ENCODE measurements around the gene DAB2IP.

The DAB2IP gene

GRCh38 chr9:121649476-121650216 lies 1.8 kb upstream of the DAB2IP start:
- DNase-seq (ENCODE audit: low read depth) = no peak
- TF ChIP-seq CTCF (IDR thresholded peaks at IDR 0.05; ENCODE audit: control insufficient read depth, extremely low read depth, insufficient read depth) = no peak
- H3K4me3 ChIP-seq (ENCODE audit: low read depth, low read length) = no peak overlapping the region

DNA sequence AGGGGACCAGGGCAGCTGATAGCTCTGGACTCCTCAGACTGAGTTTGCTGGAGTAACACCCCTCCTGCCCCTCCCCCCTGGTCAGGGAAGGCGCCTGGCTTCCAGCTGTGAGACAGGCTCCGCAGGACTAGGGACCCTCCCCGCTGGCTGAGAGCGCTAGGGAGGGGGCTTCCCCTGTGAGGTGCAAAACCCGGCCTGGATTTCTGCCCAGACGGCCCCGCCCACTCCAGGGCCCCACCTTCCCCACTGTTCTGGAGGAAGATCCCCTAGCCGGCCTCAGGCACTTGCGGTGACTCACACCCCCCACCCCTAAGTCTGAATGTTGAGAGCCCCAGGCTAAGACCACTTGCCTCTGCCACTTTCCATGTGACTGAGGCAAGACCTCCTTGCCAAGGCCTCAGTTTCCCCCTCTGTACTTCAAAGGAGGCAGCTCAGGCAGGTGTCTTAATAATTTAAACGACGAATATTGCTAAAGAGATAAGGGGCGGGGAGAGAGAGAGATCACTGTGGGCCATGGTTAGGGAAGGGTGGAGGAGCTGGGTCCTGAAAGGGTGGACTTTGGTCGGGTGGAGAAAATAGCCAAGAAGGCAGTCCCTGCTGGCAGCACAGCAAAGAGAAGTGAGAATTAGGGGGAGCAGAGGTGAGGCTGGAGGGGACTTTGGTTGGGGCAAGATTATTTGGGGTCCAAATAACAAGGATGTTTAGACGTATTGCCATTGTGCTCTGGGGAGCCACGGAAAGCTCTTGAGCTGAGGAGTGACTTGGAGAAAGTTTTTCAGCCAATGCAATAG lies 1.0 kb upstream of the DAB2IP start:
- no peak for TF ChIP-seq CTCF (IDR thresholded peaks at IDR 0.05; ENCODE audit: control insufficient read depth, extremely low read depth, insufficient read depth)
- DNase-seq (ENCODE audit: low read depth) = no peak

DNA sequence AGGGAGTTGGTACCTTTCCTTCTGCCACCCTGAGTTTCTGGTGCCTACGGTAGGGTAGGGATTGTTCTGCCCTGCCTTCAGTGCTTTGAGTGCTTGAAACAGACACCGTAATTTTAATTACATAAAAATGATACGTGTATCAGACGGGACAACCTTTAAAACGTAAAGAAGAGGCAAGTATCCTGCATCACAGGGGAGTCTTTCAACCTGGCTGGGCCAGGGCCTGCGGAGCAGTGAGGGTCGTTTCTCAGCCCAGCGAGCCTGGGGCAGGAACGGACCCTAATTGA lies 483 bp upstream of the DAB2IP start:
- no peak for DNase-seq (ENCODE audit: low read depth)
- peak overlapping the region; percentile 63 for H3K4me3 ChIP-seq (ENCODE audit: low read depth, low read length)
- TF ChIP-seq CTCF (IDR thresholded peaks at IDR 0.05; ENCODE audit: control insufficient read depth, extremely low read depth, insufficient read depth) = no peak

More for the DNA sequence above, 1.0 kb upstream of the DAB2IP start:
- H3K4me3 ChIP-seq (ENCODE audit: low read depth, low read length) = peak overlapping the region; percentile 63; the same call in 1 of the 2 replicates

DNA sequence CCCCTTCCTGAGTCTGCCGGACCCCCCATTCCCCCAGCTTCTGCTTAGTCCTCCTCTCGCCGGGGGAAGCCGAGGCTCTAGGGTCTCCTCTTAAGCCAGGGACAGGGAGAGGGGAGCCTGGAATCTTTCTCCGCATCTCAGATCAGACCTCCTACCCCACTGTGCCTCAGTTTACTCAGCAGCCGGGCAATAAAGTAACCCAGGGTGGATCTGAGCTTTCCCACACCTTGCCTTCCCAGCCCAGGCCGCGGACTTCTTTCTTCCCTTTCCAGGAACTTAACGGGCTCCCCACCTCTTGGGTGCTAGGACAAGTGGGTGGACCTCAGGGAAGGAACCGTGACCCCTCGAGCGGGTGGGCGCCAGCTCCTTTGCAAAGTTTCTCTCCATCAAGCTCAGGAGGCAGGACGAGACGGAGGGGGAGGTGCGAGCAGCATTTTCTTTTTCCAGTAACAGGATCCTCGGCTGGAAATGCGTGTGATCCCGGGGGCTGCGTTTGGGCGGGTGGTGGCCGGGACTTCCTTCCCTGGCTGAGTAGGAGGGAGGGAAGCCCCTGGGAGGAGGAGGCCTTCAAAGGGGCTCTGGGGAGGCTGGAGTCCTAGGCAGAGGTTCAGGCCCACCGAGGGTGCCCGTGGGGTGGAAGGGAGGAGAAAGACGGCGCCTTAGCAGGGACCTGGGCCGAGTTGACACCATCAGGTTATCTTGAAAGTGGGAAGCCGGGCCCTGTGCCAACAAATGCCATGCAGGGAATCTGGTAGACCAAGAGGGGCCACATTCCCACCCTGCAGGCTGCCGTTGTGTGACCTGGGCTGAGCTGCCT lies 795 bp downstream of the DAB2IP start:
- peak overlapping the region; percentile 63 for H3K4me3 ChIP-seq (ENCODE audit: low read depth, low read length)
- no peak for DNase-seq (ENCODE audit: low read depth)
- no peak for TF ChIP-seq CTCF (IDR thresholded peaks at IDR 0.05; ENCODE audit: control insufficient read depth, extremely low read depth, insufficient read depth)

DNA sequence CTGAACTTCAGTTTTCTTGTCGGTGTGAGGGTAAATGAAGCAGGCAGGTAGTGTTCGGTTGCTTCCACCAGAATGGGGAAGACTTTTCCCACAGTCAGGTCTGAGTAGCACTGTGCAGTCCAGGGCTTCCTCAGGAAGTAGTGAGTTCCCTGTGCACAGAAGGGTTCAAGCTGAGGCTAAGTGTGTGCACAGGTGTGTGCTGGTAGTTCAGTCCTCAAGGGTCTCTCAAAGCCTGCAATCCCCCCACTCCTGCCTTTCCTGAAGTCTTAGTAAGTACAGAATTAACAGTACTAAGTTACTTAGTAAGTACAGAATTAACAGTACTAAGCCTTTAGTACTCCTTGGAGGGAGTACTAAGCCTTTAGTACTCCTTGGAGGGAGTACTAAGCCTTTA lies 1.4 kb downstream of the DAB2IP start:
- H3K4me3 ChIP-seq (ENCODE audit: low read depth, low read length) = no peak overlapping the region; the same call in 1 of the 2 replicates
- no peak for TF ChIP-seq CTCF (IDR thresholded peaks at IDR 0.05; ENCODE audit: control insufficient read depth, extremely low read depth, insufficient read depth)
- DNase-seq (ENCODE audit: low read depth) = no peak

- TF ChIP-seq CTCF (IDR thresholded peaks at IDR 0.05; ENCODE audit: control insufficient read depth, extremely low read depth, insufficient read depth) = no peak
- H3K4me3 ChIP-seq (ENCODE audit: low read depth, low read length) = no peak overlapping the region
- no peak for DNase-seq (ENCODE audit: low read depth)
Measured at GRCh38 chr9:121654499-121655140, 3.2 kb downstream of the DAB2IP start.
